ENCODE results near the gene TRIM41. TPM values are rescaled to one million over a fixed set of nuclear protein-coding genes. Genes with fewer than 3 reads are reported as not detected.
"Not testable (repeated sequence)": the region's sequence is repeated elsewhere in the genome, so short reads cannot be mapped to it uniquely, and the experiment has no call there.

TRIM41 gene
- total and polyA plus RNA-seq, 2 donors: 19.9 to 25.8 TPM

DNA sequence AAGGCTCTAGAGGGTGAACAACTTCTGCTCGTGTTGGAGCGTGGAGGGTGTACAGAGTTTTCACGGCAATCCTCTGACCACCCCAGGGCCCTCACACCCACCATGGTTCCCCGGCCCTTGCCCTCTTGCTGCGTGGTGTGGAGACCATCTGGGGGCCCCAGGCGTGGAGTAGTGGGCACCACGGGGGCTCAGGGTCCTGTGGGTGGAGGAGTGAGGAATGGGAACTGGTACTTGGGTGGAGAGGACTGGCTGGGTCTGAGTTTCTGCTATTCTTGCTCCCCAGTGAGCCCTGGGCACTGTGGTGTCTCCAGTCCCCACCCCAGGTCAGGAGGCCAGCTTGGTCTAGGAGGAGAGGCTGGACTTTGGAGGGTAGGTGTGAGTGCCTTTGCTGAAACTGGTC is 59.8 kb downstream of the TRIM41 start:
- no peaks in the 10 kb centered on the region for H3K9me3 ChIP-seq (ENCODE audit: control insufficient read depth in 2 of 2, insufficient read depth in 1 of 2, low read length in 1 of 2)
- no peak for DNase-seq (ENCODE audit: low read depth in 6 of 9, low spot score in 9 of 9)
- 94% methylated on average over 7 of the region's 7 CpGs for WGBS
- no peak overlapping the region for H3K4me3 ChIP-seq (ENCODE audit: low read length in 2 of 2)
- H3K36me3 ChIP-seq (ENCODE audit: control insufficient read depth in 2 of 2, insufficient read depth in 2 of 2, low read length in 1 of 2): no peaks in the 10 kb centered on the region
- H3K27ac ChIP-seq (ENCODE audit: low read depth in 1 of 2, low read length in 1 of 2): no peak overlapping the region
- H3K4me1 ChIP-seq (ENCODE audit: control insufficient read depth in 2 of 2, insufficient read depth in 2 of 2, low read length in 2 of 2): no peaks in the 10 kb centered on the region
- H3K27me3 ChIP-seq (ENCODE audit: control insufficient read depth in 2 of 2, insufficient read depth in 1 of 2, low read length in 1 of 2): no peaks in the 10 kb centered on the region

DNA sequence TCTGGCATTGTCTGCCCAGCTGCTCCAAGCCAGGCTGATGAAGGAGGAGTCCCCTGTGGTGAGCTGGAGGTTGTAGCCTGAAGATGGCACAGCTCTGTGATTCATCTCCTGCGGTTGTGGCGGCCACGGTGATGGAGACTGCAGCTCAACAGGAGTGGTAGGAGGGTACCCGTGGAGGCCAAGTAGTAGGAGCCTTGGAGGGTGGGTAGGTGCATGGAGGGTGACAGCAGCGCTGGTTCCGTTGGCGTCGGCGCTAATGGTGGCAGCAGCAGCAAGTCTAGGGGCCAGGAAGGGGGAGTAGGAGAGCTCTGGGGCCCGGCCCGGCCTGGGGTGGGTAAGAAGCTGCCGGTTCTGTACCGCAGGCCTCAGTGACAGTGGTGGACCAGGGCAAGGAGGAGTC is 60.3 kb downstream of the TRIM41 start:
- no peaks in the 10 kb centered on the region for H3K4me1 ChIP-seq (ENCODE audit: control insufficient read depth in 2 of 2, insufficient read depth in 2 of 2, low read length in 2 of 2)
- H3K27ac ChIP-seq (ENCODE audit: low read depth in 1 of 2, low read length in 1 of 2): no peak overlapping the region
- no peak overlapping the region for H3K4me3 ChIP-seq (ENCODE audit: low read length in 2 of 2)
- H3K36me3 ChIP-seq (ENCODE audit: control insufficient read depth in 2 of 2, insufficient read depth in 2 of 2, low read length in 1 of 2): no peaks in the 10 kb centered on the region
- no peaks in the 10 kb centered on the region for H3K27me3 ChIP-seq (ENCODE audit: control insufficient read depth in 2 of 2, insufficient read depth in 1 of 2, low read length in 1 of 2)
- WGBS: 92% methylated on average over 13 of the region's 13 CpGs
- no peak for DNase-seq (ENCODE audit: low read depth in 6 of 9, low spot score in 9 of 9)
- H3K9me3 ChIP-seq (ENCODE audit: control insufficient read depth in 2 of 2, insufficient read depth in 1 of 2, low read length in 1 of 2): no peaks in the 10 kb centered on the region

DNA sequence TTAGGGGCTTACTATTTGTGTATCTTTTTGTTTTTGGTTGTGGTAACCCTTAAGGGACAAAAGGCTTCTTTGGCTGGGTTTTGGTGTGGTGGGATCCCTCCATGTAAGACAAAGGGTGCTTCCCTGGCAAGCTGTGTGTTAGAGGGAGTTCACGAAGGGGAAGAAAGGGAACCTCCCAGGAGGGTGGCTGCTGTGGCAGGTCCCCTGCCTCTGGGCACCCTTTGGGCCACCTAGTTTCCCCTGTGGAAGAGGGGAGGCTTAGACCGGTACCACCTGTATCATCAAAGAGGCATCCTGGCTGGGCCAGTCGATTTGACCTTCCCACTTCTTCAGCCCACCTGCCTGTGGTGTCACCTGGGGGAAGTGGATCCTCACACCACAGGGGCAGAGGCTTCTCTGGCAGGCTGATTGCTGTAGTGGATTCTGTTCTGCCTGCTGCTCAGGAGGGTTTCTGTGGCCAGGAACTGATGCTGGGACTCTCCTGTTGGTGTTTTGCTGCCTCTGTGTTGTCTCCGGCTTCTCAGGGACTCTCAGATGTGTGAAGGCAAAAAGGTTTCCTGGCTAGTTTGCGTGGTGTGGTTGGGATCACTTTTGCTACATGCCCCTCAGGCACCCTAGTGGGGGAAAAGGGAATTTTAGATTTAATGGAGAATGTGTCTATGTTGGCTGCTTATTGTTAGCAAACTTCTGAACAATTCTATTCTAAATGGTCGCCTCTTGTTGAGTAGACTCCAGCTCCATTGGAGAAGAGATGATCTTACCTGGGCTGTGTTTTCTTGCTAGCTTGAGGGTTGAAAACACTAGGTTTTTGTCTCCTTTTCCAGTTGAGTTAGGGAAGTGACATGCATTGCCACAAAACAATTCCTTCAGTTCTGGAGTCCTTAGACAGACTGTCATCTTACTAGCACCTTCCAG is 61.0 kb downstream of the TRIM41 start:
- not testable (repeated sequence) for H3K4me1 ChIP-seq (ENCODE audit: control insufficient read depth in 2 of 2, insufficient read depth in 2 of 2, low read length in 2 of 2); DNase-seq (ENCODE audit: low read depth in 6 of 9, low spot score in 9 of 9); H3K27me3 ChIP-seq (ENCODE audit: control insufficient read depth in 2 of 2, insufficient read depth in 1 of 2, low read length in 1 of 2); H3K9me3 ChIP-seq (ENCODE audit: control insufficient read depth in 2 of 2, insufficient read depth in 1 of 2, low read length in 1 of 2); H3K27ac ChIP-seq (ENCODE audit: low read depth in 1 of 2, low read length in 1 of 2); H3K36me3 ChIP-seq (ENCODE audit: control insufficient read depth in 2 of 2, insufficient read depth in 2 of 2, low read length in 1 of 2); H3K4me3 ChIP-seq (ENCODE audit: low read length in 2 of 2)
- 71% methylated on average over 6 of the region's 6 CpGs for WGBS

Other genes with a start within 250 kb of the TRIM41 start
- gene BTNL3, start 234.4 kb upstream of the TRIM41 start, total RNA-seq: not detected
- 0.14 TPM for gene BTNL3, start 234.4 kb upstream of the TRIM41 start, polyA plus RNA-seq
- gene BTNL9, start 183.0 kb upstream of the TRIM41 start, total RNA-seq: 6.3 TPM
- 45.2 TPM for gene BTNL9, start 183.0 kb upstream of the TRIM41 start, polyA plus RNA-seq
- 0.05 TPM for gene OR2V1, start 92.1 kb upstream of the TRIM41 start, total RNA-seq
- 0.02 TPM for gene OR2V1, start 92.1 kb upstream of the TRIM41 start, polyA plus RNA-seq
- gene OR2V2, start 75.7 kb upstream of the TRIM41 start, total RNA-seq: 0.05 TPM
- under 0.01 TPM for gene OR2V2, start 75.7 kb upstream of the TRIM41 start, polyA plus RNA-seq
- 0.38 TPM for gene TRIM7, start 18.1 kb upstream of the TRIM41 start, total RNA-seq
- 5.3 TPM for gene TRIM7, start 18.1 kb upstream of the TRIM41 start, polyA plus RNA-seq
- 4,509 TPM for gene RACK1, start 20.6 kb downstream of the TRIM41 start, total RNA-seq
- gene RACK1, start 20.6 kb downstream of the TRIM41 start, polyA plus RNA-seq: 2,214 TPM
- gene TRIM52, start 37.9 kb downstream of the TRIM41 start, total RNA-seq: 10.7 TPM
- gene TRIM52, start 37.9 kb downstream of the TRIM41 start, polyA plus RNA-seq: 35.2 TPM
- not detected for gene OR4F3, start 144.0 kb downstream of the TRIM41 start, total RNA-seq
- not detected for gene OR4F3, start 144.0 kb downstream of the TRIM41 start, polyA plus RNA-seq

Data from thymus (tissue), 11 donors.